AG20443 (cell line): ENCODE measurements around the gene FAM168B.
"Not testable (repeated sequence)": the region's sequence is repeated elsewhere in the genome, so short reads cannot be mapped to it uniquely, and the experiment has no call there.

Experiments used
- DNase-seq: peaks from one replicate; pipeline ENCODE4 v3.0.0; 2012; ENCODE audit warnings: low spot score, mixed read lengths

The FAM168B gene

DNA sequence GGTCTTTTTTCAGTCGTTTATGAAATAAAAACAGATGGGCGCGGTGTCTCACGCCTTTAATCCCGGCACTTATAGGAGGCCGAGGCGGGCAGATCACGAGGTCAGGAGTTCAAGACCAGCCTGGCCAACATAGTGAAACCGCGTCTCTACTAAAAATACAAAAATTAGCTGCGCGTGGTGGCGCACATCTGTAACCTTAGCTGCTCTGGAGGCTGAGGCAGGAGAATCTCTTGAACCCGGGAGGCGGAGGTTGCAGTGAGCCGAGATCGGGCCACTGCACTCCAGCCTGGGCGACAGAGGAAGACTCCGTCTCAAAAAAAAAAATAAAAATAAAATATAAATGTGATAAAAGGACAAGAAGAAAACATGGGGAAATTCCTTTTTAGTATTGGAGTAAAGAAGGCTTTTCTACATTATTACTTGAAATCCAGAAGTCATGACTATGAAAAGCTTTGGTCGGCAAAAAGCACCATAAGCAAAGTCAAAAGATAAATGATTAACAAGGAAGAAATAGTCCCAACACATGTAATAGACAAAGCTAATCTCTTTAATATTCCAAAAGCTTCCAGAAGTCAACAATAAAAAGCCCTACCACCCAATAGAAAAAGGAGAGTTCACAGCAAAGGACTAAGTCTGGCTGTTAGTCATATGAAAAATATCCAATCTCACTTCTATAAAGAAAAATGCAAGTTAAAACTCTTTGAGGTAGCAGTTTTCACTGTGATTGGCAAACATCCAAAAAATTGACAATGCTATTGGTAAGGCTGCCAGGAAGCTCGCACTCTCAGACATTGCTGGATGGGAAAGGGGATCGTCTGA lies 1.4 kb upstream of the FAM168B start:
- no peak for DNase-seq

DNA sequence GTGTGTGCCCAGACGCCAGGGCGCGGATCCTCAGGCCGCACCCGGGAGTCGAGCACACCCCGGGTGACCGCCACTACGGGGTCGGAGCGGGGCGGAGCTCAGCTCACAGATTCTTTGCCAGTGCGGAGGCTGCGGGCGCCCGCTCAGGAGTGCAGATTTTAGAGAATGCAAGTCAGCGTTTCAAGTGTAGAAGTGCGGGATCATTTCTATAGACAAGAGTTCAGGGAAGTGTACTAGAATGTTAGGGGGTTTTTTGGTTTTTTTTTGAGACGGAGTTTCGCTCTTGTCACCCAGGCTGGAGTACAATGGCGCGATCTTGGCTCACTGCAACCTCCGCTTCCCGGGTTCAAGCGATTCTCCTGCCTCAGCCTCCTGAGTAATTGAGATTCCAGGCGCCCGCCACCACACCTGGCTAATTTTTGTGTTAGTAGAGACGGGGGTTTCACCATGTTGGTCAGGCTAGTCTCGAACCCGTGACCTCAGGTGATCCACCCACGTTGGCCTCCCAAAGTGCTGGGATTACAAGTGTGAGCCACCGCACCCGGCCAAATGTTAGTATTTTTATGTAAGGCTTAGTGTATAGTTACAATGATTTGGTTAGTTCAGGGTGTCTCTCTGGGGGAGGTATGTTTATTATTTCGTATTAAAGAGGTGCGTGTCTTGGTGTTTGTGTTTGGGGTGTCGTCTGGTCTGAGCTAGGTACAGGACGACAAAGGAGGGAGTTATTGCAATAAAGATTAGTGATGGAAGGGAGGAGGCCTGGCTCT lies 619 bp upstream of the FAM168B start:
- no peak for DNase-seq

DNA sequence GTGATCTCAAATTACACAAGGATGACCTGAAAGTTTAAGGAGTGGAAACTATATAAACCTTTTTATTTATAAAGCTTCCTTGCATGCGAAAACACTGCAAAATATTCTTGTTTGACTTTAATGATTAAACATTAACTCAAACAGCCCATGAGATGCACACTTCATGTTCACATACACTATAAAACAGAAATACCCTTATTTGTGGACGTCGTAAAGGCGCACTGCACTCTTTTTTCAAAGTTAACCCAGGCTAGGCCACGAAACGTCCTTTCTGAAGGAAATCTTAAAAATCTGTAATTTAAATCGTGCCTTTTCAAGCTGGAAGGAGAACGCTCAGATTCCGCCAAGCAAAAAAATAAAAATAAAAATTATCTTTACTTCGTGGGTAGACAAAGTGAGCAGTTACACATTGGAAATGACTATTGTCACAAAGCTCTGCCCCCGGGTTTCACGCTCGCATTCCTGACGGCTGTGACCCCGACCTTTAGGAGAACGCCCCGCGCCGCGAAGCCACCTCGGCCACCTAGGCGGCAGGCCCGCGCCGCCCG lies 728 bp downstream of the FAM168B start:
- no peak for DNase-seq

DNA sequence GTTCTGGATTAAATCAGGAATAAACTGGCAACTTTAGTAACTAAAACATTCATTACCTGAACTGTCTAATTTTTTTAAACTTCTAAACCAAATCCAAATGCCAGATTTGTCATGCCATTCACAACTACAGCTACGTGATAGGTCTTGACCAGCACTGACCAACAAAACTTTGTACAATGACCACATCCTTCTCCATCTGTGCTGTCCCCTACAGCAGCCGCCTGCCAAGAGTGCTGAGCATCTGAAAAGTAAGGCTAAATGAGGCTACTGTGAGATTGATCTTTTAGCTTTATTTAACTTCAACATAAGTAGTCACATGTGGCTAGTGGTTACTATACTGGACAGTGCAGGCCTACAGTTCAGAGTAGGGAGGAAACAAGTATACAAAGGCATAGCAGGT lies 7.6 kb downstream of the FAM168B start:
- no peak for DNase-seq

DNA sequence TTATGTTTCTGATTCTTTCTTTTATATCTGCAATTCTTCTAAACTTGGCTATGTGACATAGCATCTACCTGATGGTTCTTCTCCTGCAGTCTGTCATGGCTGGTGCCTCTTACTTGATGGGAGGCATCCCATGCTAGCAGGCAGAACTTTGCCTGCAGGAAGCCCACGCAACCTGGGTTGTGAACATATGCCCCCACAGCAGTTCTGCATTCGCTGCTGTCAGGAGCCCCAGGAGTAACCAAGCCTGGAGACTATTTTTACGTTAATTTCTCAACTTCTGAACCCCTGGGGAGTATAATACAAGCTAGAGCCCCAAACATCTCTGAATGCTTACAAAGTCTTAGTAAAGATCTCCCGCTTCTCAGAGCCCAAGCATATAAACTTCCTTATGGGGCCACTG lies 12.1 kb downstream of the FAM168B start:
- no peak for DNase-seq

DNA sequence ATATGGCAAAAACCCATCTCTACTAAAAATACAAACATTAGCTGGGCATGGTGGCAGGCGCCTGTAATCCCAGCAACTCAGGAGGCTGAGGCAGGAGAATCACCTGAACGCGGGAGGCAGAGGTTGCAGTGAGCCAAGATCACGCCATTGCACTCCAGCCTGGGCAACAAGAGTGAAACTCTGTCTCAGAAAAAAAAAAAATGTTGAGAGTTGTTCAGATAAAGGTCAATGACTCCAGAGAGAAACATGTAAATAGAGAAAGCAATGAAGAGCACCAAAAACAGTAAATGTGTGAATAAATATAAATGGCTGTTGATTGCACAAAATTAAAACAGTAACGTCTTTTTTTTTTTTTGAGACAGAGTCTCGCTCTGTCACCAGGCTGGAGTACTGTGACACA lies 13.3 kb downstream of the FAM168B start:
- DNase-seq = not testable (repeated sequence)

DNA sequence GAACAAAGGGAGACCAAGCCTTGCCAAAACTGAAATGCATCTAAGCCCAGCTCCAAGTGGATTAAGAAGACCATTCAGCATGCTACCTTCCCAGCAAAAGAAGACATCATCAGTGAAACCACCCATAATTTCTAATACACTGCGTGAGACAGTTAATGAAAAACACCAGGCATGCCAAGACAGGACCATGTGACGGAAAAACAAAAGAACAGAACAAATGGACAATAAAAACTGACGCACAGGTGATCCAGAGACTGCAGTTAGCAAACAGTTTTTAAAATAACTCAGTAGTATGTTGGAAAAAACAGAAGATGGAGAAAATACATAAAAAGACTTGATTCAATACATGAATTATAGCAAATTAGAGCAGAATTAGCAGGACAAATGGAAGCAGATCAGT lies 15.3 kb downstream of the FAM168B start:
- DNase-seq = no peak

DNA sequence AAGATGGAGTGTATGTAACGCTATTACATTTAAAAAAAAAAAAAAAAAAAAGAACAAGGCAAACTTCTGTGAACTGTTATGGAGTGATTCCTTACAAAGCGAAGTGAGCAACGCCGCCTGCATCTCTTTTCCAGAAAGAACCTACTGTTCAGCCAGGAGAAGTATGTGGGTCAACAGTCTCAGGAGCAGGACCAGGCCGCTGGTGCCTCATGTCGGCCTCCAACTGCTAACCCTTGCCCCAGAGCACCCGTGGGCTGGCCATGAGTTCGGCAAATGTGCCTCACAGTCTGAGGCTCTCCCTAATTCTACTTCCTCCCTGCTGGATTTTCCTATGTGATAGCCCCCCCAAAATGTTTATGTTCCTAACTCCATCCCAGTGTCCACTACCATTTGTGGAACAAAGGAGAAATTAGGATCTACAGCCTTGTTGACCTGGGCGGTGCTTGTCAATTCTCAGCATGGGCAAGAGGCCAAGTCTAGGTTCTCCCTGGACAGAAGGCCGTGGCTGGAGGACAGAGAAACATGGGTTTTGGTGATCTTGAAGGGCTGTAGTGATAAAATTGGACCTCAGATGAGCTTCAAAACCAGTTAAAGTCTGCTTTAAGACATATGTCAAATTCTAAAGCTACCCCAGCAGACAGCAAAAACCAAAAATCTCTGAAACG lies 15.9 kb downstream of the FAM168B start:
- DNase-seq = no peak

DNA sequence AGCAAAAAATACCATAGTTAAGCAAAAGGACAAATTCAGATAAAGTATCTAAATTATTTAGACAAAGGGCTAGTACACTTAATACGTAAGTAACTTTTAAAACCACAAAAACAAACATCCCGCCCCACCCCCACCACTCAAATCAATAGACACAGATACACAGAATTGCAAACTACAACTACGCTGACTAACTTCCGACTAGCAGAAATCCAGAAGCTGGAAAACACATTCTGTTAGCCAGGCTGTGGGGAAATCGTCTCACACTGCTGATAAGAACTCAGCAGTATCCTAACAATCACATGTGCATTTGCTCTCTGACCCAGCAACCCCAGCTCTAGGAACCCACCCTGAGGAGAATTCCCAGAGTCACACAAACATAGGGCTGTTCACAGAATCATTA lies 16.6 kb downstream of the FAM168B start:
- no peak for DNase-seq

DNA sequence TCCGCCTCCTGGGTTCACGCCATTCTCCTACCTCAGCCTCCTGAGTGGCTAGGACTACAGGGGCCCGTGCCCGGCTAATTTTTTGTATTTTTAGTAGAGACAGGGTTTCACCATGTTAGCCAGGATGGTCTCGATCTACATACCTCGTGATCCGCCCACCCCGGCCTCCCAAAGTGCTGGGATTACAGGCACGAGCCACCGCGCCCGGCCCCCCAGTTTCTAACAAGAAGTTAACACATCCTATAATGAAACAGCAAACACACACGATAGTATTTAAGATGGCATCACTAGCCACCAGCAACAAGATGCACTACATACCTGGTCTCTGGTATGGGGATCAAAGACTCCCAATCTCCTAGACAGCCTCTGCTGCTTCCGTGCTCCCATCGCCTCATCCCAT lies 17.7 kb downstream of the FAM168B start:
- not testable (repeated sequence) for DNase-seq

DNA sequence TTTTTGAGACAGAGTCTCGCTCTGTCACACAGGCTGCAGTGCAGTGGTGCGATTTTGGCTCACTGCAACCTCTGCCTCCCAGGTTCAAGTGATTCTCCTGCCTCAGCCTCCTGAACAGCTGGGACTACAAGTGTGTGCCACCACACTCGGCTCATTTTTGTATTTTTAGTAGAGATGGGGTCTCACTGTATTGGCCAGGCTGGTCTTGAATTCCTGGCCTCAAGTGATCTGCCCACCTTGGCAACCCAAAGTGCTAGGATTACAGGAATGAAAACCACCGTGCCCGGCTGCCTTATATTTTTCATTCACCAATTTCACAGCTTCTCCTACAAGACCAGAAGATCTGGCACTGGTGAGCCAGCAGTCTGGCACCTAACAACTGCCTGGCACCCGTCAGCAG lies 25.1 kb downstream of the FAM168B start:
- DNase-seq = not testable (repeated sequence)

DNA sequence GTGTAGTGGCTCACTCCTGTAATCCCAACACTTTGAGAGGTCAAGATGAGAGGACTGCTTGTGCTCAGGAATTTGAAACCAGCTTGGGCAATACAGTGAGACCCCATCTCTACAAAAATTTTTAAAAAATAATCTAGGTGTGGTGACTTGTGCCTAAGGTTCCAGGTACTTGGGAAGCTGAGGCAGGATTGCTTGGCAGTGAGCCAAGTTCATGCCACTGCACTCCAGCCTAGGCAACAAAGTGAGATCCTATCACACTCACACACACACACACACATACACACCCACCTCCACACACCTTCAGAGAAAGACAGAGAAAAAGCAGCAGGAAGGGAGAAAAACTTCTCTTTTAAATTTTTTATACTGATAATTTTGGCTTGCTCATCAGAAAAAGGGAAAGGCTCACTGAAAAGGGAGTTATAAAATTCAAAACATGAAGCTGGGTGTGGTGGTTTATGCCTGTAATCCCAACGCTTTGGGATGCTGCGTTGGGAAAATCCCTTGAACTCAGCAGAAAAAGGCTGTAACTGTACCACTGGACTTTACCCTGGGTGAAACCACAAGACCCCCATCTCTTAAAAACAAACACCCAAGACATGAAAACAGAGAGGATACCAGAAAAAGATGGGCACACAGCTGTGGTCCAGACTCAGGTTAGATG lies 25.7 kb downstream of the FAM168B start:
- no peak for DNase-seq

DNA sequence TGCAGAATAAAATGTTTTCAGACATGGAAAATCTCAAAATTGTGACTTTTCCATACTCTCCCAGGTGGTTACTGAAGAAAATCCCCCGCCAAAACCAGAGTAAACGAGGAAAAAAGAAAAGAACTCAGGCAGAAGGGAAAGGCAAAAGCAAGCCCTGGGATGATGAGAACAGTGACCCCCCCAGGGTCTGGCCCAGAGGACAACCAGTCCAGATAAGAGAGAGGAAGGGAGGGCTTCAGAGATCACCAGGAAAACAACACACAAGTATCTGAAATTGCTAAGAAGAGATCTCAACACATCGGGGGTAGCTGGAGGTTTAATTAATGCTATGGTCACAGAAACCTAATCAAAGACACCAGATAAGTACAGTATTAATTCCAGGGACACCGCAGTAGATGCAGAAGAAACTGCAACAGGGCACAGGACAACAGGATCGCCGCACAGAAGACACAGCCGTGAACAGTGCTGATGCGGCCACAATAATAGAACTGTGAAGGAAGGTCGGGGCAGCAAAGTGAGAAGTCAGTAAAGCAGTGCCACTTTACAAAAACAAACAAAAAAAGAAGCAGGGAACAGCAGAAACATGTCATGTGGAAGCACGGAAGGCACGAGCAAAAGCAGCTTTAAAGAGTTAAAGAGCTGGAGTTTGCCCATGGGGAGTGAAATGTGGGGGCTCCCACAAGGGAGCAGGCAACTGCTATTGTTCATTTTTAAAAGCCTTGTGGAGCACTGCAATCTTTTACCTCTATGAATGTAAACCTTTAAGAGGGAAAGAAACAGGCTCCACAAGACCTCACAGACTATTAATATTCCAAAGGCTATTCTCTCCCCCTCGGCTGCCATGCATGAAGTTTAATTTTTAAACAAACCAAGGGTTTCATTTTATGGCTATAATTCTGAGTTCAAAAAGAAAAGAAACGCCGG lies 28.4 kb downstream of the FAM168B start:
- no peak for DNase-seq

DNA sequence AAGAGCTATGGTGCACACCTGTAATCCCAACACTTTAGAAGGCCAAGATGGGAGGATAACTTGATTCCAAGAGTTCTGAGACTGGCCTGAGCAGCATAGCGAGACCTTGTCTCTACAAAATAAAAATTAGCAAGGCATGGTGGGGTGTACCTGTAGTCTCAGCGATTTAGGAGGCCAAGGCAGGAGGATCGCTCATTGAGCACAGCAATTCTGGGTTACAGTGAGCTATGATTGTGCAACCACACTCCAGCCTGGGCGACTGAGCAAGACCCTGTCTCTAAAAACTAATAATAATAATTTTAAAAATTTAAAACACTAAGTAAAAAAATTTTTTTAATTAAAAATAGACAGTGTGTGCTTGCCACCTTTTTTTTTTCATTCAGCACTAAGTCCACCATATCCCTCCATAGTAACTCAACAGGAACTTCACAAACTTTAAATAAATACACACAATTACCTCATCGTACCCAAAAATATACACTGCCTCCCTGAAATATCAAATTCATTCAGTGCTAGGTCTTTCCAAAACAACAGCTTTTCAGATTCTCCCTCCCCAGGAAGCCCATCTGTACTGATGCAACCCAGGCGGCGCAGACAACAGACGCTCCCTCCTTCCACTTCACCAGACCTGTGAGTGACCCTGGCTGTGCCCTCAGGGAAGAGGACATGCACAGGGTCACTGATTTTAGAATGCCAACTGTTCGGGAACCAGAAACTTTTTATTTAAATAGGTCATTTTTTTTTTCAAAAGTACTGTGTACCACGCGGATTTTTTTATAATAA lies 29.6 kb downstream of the FAM168B start:
- no peak for DNase-seq

DNA sequence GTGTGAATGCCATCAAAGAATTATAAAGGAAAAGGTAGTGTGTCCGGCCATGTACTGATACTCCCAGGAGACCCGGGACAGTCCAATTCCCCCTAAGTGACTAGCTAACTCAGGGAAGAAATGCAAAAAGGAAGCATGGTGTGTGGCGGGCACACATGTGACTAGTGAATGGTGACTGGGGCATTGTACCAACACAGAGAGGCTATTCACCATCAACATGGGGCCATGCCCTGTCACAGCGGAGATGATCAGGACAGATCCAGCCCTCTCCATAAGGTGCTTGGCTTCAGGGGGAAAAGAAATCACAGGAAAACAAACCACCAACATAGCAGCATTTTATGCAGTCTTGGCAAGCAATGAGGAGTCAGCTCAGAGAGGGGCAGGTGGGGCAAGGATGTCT lies 34.3 kb downstream of the FAM168B start:
- no peak for DNase-seq

DNA sequence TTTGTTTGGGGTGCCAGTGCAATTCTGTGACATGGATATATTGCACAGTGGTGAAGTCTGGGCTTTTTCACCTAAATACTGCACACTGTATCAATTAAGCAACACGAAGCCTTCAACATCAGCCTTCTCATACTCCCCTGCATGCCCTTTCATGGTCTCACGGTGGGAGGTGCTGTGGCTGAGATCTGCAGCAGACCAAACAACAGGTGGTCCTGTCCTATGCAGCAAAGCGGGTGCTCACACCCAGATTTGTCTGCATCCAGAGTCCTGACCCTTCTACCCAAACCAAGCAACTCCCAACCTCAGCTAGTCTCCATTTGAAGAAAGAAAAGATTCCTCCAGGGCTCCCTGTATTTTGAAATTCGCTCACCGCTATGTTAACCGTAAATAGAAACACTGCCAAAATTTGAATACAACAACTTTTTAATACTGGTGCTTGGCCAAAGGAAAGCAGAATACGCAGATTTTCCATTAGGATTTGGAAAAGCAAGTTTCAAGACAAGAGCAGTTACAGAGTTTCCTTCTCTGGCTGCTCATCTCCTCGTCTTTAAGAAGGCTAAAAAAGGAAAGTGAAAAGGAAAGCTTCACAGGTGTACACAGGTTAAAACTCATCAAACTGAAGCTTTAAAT lies 34.9 kb downstream of the FAM168B start:
- no peak for DNase-seq

DNA sequence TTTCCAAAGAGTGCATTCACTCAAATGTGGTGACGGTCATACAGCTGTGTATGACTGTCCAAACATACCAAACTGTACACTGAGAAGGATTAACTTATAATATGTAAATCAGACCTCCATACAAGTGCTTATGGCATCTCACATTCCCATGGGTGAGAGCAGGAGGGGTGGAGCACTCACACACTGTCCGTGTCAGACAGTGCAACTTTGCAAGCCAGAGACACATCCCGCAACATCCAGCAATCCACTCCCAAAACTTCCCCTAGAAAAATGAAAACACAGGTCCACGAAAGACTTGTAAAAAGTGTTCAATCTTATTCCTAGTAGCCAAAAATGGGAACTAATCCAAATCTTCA lies 36.4 kb downstream of the FAM168B start:
- DNase-seq = no peak

DNA sequence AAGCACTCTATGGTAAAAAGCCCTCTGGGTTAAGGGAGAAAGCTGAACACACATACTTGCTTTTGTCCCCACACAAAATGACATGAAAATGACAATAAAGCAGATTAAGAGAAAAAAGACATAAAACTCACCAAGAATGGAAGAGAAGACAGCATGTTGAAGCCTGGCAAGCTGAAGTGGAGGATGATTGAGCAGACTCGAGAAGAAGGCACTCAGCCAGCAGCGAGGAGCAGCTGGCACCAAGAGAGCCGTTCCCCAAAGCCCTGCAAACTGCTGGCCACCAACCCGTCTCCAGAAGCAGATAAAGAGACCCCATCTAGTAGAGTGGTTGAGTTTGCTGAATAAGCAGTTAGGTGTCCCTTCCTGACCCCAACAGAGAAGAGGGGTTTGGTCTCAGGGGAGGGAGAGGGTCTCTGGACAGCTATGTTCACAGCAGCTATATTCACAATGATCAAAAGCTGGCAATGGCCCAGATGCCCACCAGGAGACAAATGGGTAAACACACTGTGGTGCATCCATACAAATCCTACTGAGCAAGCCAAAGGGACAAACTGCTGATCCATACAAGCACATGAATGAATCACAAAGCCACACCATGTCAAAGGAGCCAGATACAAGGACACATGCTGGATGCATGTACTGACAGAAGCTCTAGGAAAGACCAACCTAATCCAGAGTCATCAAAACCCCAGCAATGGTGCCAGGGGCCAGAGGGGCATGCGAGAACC lies 36.9 kb downstream of the FAM168B start:
- DNase-seq = no peak
